ENCODE data around the gene UBE2E3. TPM values are rescaled to one million over a fixed set of nuclear protein-coding genes. Genes with fewer than 3 reads are reported as not detected.
"Not testable (repeated sequence)": the region's sequence is repeated elsewhere in the genome, so short reads cannot be mapped to it uniquely, and the experiment has no call there.

Gene UBE2E3
- total RNA-seq, 2 donors from 2014 or later = 35.5 to 36.2 TPM

GRCh38 chr2:181077128-181077709 lies 96.8 kb downstream of the UBE2E3 start:
- peak; percentile 73 to 79 for ATAC-seq
- peak in 1 of 2 donors; percentile 16 for DNase-seq (ENCODE audit: low spot score in 2 of 2)
- no peaks in the 10 kb centered on the region for H3K9me3 Mint-ChIP-seq
- no peak overlapping the region for H3K27ac Mint-ChIP-seq
- H3K36me3 Mint-ChIP-seq = no peaks in the 10 kb centered on the region

GRCh38 chr2:181083140-181083539 lies 102.7 kb downstream of the UBE2E3 start:
- ATAC-seq (no peak), DNase-seq (ENCODE audit: low spot score in 2 of 2) (no peak)
- no peaks in the 10 kb centered on the region for H3K9me3 Mint-ChIP-seq
- no peaks in the 10 kb centered on the region for H3K36me3 Mint-ChIP-seq
- no peak overlapping the region for H3K27ac Mint-ChIP-seq

GRCh38 chr2:181085734-181086133 lies 105.3 kb downstream of the UBE2E3 start:
- ATAC-seq (no peak), DNase-seq (ENCODE audit: low spot score in 2 of 2) (no peak)
- H3K9me3 Mint-ChIP-seq = peaks cover 5% of the 10 kb centered on the region in 2 donors
- peaks cover 6 to 10% of the 10 kb centered on the region in 2 donors for H3K36me3 Mint-ChIP-seq
- no peak overlapping the region for H3K27ac Mint-ChIP-seq

GRCh38 chr2:181091920-181092319 lies 111.5 kb downstream of the UBE2E3 start:
- Mint-ChIP-seq H3K36me3 (peaks cover 29 to 42% of the 10 kb centered on the region in 2 donors), H3K9me3 (peaks cover 21 to 25% of the 10 kb centered on the region in 2 donors)
- H3K27ac Mint-ChIP-seq; DNase-seq (ENCODE audit: low spot score in 2 of 2); ATAC-seq: not testable (repeated sequence)

- Mint-ChIP-seq H3K36me3 (peaks cover 25 to 33% of the 10 kb centered on the region in 2 donors), H3K9me3 (peaks cover 18 to 21% of the 10 kb centered on the region in 2 donors), H3K27ac (no peak overlapping the region)
- ATAC-seq (no peak), DNase-seq (ENCODE audit: low spot score in 2 of 2) (no peak)
Measured at GRCh38 chr2:181095486-181095885, 115.1 kb downstream of the UBE2E3 start.

- ATAC-seq = no peak
- no peaks in the 10 kb centered on the region for H3K9me3 Mint-ChIP-seq
- peaks cover 4 to 5% of the 10 kb centered on the region in 2 donors for H3K36me3 Mint-ChIP-seq
- H3K27ac Mint-ChIP-seq = no peak overlapping the region
- no peak for DNase-seq (ENCODE audit: low spot score in 2 of 2)
Measured at GRCh38 chr2:181103659-181104058, 123.3 kb downstream of the UBE2E3 start.

- H3K27ac Mint-ChIP-seq = peak overlapping the region in 1 of 2 donors; percentile 84
- peaks cover 1 to 2% of the 10 kb centered on the region in 2 donors for H3K9me3 Mint-ChIP-seq
- peaks cover 7 to 11% of the 10 kb centered on the region in 2 donors for H3K36me3 Mint-ChIP-seq
- ATAC-seq = no peak
- no peak for DNase-seq (ENCODE audit: low spot score in 2 of 2)
Measured at GRCh38 chr2:181104512-181105115, 124.2 kb downstream of the UBE2E3 start.

- peaks cover 4 to 10% of the 10 kb centered on the region in 2 donors for H3K9me3 Mint-ChIP-seq
- peak overlapping the region in 1 of 2 donors; percentile 91 for H3K27ac Mint-ChIP-seq
- ATAC-seq = no peak
- DNase-seq (ENCODE audit: low spot score in 2 of 2) = no peak
- H3K36me3 Mint-ChIP-seq = peaks cover 9 to 21% of the 10 kb centered on the region in 2 donors
Measured at GRCh38 chr2:181105562-181105961, 125.2 kb downstream of the UBE2E3 start.

- peaks cover 4 to 10% of the 10 kb centered on the region in 2 donors for H3K9me3 Mint-ChIP-seq
Measured at GRCh38 chr2:181106229-181106628, 125.8 kb downstream of the UBE2E3 start.

GRCh38 chr2:181106789-181107627 lies 126.6 kb downstream of the UBE2E3 start:
- DNase-seq (ENCODE audit: low spot score in 2 of 2) (no peak), ATAC-seq (peak; percentile 93 to 96)
- H3K36me3 Mint-ChIP-seq = peaks cover 9 to 24% of the 10 kb centered on the region in 2 donors
- peak overlapping the region; percentile 91 to 93 for H3K27ac Mint-ChIP-seq
- H3K9me3 Mint-ChIP-seq = peaks cover 4 to 10% of the 10 kb centered on the region in 2 donors

More at GRCh38 chr2:181106229-181106628, 125.8 kb downstream of the UBE2E3 start:
- no peak for ATAC-seq
- Mint-ChIP-seq H3K36me3 (peaks cover 9 to 24% of the 10 kb centered on the region in 2 donors), H3K27ac (peak overlapping the region; percentile 91 to 94)
- DNase-seq (ENCODE audit: low spot score in 2 of 2) = no peak

- no peak overlapping the region for H3K27ac Mint-ChIP-seq
- DNase-seq (ENCODE audit: low spot score in 2 of 2) (no peak), ATAC-seq (no peak)
- peaks cover 9 to 24% of the 10 kb centered on the region in 2 donors for H3K36me3 Mint-ChIP-seq
- peaks cover 4 to 10% of the 10 kb centered on the region in 2 donors for H3K9me3 Mint-ChIP-seq
Measured at GRCh38 chr2:181107628-181107945, 127.2 kb downstream of the UBE2E3 start.

- no peak for DNase-seq (ENCODE audit: low spot score in 2 of 2)
- no peak for ATAC-seq
- no peak overlapping the region for H3K27ac Mint-ChIP-seq
- H3K36me3 Mint-ChIP-seq = peaks cover 9 to 23% of the 10 kb centered on the region in 2 donors
- peaks cover 4 to 10% of the 10 kb centered on the region in 2 donors for H3K9me3 Mint-ChIP-seq
Measured at GRCh38 chr2:181111059-181111458, 130.7 kb downstream of the UBE2E3 start.

- ATAC-seq = no peak
- Mint-ChIP-seq H3K9me3 (peaks cover 4 to 10% of the 10 kb centered on the region in 2 donors), H3K27ac (no peak overlapping the region), H3K36me3 (peaks cover 5 to 20% of the 10 kb centered on the region in 2 donors)
- no peak for DNase-seq (ENCODE audit: low spot score in 2 of 2)
Measured at GRCh38 chr2:181112916-181113315, 132.5 kb downstream of the UBE2E3 start.

Measured in activated naive CD4-positive, alpha-beta T cell treated with anti-CD3 and anti-CD28 coated beads, Interleukin-2, amount 50 U/mL, for 72 hours (primary cell).